ENCODE results near the gene EVL.
A peak's percentile ranks its signal among the peaks of the same experiment; 100 is the strongest.
"Not testable (repeated sequence)": the region's sequence is repeated elsewhere in the genome, so short reads cannot be mapped to it uniquely, and the experiment has no call there.

The EVL gene

DNA sequence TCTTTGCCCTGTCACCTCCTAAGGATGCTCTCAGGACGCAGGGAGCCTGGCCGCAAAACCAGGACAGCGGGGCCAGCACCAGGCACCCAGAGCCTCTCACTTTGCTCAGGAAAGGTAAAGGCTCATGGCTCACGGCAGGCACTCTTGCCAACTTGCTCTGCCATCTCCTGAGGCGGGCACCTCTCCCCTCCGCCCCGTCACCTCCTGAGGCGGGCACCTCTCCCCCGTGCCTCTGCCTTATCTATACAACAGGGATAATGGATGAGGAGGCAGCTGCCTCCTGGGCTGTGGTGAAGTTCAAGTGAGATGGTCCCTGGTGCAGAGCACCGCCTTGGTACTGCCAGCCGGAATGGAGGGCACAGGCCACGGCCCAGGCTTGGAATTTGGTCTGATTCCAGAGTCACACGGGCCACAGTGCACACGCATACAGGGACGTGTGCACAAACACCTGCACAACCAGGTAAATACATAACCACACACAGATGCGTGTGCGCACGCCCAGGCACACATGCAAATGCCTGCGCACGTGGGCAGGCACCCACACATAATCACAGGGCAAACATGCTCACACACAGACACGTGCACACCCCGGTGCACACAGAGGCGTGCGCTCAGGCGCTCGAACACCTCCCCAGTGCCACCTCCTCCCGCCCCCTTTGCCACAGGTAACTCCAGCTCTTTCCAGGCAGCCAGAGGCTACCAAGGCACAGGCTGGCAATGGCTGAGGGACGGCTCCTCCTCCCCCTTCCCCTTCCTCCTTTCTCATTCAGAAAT lies 82.7 kb downstream of the EVL start:
- DNase-seq (ENCODE audit: low spot score), result no peak

DNA sequence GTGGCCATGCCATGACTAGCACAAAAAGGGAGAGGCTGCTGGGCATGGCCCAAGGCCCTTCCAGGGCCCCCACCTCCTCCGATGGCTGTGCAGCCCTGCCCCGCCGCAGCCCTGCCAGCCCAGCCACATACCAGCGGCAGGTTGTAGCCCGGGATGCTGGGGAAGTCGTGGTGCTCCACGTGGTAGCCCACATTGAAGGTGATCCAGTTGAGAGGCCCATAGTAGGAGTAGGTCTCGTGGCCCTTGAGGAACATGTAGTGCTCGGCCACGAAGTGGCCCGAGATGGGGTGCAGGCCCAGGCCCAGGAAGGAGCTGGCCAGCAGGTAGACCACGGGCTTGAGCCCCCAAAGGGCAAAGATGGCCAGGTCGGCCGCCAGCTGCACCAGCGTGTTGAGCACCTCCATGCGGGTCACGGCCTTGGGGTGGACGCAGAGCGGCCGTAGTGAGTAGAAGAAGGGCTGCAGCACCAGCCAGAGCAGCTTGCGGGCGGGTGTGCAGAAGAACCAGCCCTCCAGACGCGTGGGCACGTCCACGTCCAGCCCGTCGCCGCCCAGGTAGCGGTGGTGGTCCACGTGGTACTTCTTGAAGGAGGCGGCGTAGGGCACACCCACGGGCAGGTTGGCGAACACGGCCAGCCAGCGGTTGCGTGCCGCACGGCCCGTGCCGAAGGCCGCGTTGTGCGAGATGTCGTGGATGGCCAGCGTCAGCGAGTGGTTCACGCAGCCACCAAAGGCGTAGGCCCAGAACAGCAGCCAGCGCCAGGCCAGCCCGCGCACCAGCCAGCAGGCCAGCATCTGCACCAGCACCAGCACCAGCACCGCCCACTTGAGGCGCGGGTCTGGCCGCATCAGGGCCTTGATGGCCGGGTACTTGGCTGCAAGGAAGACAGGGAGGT lies 83.9 kb downstream of the EVL start:
- no peak for DNase-seq (ENCODE audit: low spot score)

DNA sequence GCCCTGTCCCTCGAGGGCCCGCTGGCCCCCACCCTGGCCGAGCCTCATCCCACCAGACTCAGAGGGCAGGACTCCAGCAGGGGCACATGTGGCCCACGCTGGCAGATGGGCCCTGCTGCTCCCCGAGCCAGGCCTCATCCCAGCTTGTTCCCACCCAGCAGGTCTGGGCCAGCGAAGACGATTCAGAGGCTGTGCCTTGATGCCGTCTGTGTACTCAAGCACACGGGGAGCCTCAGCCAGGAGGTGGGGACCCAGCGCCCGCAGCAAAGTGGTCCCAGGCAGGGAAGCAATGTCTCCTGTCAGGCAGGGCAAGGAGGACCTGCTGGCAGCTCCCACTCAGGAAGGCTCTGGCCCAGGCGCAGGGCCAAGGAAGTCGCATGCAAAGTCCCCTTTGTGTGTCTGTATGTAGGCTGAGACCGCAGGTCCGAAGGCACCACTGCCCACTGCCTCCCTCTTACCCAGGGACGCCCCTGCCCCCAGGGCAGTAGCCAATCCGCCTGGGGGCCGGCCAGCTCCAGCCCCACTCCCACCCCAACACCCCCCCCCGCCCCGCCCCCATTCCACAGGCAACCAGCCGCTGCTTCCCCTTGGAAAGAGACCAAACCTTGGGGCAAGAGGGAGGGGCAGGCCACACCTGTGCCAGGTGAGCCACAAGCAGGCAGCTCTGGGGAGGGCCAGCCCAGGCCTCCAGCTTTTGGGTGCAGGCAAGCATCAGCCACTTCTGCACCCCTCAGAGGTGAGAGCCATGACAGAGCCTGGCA lies 84.8 kb downstream of the EVL start:
- DNase-seq (ENCODE audit: low spot score), result no peak

DNA sequence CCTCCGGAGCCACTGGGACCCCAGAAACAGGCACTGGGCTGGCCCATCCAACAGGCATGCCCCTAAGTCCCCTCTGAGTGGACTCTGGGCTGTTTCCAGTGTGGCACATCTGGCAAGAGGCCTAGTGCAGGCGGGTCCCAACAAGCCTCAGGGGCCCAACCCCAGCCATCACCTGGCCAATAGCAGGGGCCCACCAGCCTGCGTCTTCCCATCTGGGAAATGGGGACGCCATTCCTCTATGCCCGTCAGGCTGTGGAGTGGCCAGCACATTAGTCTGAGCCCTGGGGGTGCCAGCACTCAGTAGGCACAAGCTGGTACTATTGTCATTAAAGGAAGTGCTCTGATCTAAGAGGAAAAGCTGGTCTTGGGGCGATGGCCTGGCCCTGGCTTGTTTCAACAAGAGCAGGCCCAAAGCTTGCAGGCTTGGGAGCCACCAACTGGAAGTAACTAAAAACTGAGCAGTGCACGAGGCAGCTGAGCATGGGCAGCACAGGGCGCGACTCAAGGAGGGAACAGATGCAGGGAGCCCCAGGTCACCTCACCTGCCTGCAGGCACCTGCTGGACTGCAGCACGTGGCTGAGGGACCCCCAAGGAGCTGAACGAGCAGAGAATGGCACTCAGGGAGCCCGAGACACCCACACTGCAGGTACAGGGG lies 85.8 kb downstream of the EVL start:
- DNase-seq (ENCODE audit: low spot score), result no peak

- DNase-seq (ENCODE audit: low spot score), result no peak
These were observed 86.9 kb downstream of the EVL start for GRCh38 chr14:100152091-100152490.

GRCh38 chr14:100153560-100153959 lies 88.3 kb downstream of the EVL start:
- no peak for DNase-seq (ENCODE audit: low spot score)

DNA sequence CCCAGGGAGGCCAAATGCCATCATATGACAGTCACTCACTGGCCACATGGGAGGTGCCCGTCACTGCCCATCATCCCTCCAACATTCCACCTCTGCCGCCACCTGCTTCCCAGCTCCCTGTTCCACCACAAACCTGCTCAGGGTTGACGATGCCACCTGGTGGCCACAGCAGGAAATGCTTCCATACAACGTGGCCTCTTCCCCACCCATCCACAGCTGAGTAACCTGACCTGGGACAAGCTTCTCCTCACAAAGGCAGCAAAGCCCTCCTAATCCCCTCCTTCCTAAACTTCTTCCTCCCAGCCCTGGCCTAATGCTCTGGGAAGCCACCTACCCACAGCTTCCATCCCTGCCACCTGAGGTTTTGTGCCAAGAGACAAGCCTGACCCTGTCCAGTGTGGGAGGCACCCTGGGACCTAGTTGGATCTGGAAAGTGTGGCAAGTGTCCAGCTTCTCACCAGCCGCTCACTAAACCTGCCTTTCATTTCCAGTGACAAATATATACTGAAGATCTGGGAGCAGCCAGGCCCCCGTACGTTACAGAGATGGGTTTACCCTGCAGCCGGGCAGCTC lies 89.9 kb downstream of the EVL start:
- no peak for DNase-seq (ENCODE audit: low spot score)

DNA sequence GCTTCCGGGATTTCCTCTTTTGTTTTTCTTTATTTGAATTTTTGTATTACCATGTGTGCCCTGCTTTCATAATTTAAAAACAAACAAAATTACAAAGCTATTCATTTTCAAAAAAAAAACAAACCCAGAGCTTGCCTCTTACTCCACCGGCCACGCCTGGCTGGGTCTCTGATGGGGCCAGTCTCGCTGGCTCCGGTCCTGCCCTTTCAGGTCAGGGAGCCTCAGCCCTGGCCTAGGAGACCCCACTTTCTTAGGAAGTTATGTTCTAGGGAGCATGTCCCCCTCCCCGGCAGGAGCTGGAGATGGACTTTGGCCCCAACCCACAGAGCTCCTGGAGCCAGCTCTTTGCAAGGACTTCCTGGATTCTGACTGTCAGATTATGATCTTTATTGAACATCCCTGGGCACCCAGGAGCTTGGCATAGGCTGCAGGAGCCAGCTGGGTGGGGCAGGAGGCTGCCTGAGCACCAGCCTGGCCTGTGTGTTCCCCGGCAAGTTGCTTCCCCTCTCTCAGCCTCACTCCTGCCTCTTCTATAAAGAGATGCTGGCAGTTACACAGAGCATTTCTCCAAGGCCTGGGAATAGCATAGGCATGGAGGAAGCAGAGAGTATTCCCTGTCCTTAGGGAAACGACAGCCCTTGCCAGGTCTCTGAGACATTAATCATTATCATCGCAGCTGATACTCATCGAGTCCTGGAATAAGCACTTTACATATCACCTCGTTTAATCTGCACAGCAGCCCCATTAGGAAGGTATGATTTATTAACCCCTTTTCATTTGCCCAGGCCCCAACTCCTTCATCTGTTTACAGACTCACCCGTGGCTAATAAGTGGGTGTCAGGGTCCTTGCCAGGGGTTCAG lies 90.8 kb downstream of the EVL start:
- no peak for DNase-seq (ENCODE audit: low spot score)

GRCh38 chr14:100156776-100157175 lies 91.6 kb downstream of the EVL start:
- DNase-seq (ENCODE audit: low spot score), result no peak

GRCh38 chr14:100157548-100158232 lies 92.5 kb downstream of the EVL start:
- not testable (repeated sequence) for DNase-seq (ENCODE audit: low spot score)

DNA sequence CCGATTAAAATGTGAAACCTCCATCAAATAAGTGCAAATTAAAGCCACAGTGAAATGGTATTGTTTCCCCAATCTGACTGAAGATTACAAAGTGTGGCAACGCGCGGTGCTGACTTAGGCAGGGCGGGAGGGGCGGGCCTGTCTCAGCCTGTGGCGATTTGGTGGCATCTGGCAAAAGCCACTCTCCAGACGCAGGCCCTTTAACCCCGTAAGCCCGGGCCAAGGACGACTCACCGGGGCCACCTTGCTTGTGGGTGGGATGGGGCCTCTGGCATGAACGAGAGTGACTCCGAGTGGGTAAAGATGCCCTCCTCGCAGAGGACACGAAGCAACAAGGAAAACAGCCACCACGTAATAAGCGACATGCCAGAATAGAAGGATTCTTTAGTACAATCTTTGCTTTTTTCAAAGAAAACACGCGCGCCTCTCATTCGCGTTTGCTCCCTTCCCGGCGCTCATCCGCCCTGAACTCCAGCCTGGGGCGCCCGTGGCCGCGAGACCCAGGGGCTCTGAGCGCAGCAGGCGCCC lies 93.4 kb downstream of the EVL start:
- no peak for DNase-seq (ENCODE audit: low spot score)

DNA sequence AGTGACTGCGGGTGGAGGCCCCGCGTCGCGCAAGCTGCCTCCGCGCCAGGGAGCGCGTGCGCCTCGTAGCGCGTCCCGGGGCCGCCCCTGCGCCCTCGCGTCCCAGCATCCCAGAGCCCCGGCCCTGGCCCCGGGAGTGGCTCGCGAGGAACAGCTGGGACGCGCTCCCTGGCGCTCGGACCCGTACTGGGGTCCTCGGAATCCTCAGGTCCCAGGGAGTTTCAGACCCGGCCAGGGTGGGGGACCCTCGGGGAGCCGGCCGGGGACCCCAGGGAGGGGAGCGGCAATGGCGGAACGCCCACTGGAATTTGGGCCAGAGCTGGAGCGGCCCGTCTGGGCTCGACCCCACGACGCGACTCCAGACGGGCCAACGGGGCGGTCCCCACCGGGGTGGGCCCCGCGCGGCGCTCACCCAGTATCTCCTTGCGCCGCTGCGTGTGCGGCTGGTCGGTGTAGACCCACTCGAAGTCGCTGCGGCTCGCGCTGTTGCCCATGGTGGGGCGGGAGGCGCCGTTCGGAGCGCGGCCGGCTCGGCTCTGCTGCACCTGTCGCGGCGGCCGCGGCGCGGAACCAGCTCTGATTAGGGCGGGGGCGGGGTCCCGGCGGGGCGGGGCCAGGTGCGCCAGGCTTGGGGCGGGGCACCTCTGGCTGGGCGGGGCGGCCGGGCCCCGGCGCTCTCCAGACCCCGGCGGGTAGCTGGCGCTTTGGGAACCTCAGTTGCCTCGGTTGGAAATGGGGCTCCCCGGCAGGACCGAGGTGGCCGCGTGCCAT lies 94.1 kb downstream of the EVL start, which contains the start of gene DEGS2:
Gene DEGS2, minus strand, starts transcription at position 552 of the 771 bp plus-strand sequence. Its CDS starts 58 bp downstream, at position 494.
- DNase-seq (ENCODE audit: low spot score), result peak; percentile 86

DNA sequence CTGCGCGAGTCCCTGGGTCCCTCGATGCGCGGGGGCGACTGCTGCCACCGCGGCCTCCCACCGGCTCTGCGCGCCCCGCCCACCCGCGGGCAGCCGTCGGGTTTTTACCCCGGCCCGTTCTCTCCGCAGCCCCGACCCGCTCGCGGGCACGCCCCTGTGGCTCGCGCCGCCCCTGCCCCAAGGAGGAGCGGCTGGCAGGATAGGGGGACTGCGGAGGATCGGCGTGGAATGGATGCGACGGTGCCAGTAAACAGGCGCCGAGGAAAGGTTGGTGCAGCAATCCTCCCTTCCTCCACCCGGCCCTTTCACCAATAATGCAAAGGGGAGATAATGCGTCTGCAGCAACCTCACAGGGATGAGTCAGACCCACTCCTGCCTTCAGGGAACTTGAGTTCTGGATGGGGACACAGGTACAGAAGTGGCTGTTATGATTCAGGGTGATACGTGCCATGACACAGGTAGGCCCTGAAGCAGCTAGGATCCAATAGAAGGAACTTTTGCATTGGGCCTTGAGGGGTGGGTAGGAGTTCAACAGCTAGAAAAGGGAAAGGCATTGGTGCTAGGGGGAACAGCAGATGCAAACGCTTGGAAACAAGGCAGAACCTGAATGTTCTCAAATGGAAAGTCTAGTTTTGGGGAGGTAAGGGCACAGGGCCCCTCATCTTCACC lies 94.8 kb downstream of the EVL start:
- no peak for DNase-seq (ENCODE audit: low spot score)

DNA sequence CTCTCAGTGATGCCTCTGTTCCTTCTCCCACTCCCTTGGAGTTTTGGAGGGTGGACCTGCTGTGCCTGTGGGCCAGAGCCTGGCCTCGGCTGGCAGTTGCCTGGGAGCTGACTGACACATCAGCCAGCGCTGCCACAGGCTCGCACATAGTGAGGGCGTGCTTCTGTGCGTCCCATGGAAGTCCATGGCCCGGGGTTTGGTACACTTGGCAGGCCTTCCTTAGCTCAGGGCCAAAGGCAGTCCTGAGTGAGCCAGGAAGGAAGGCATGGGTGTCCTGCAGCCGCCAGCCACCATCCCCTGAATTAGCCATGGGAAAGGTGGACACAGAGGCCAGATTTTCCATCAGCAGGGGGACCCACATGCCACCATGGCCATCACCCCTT lies 95.3 kb downstream of the EVL start:
- no peak for DNase-seq (ENCODE audit: low spot score)

- no peak for DNase-seq (ENCODE audit: low spot score)
These were observed 100.2 kb downstream of the EVL start for GRCh38 chr14:100165376-100165775.

- no peak for DNase-seq (ENCODE audit: low spot score)
These were observed 100.7 kb downstream of the EVL start for GRCh38 chr14:100165831-100166440.

- no peak for DNase-seq (ENCODE audit: low spot score)
These were observed 103.3 kb downstream of the EVL start for GRCh38 chr14:100168506-100168905.

DNA sequence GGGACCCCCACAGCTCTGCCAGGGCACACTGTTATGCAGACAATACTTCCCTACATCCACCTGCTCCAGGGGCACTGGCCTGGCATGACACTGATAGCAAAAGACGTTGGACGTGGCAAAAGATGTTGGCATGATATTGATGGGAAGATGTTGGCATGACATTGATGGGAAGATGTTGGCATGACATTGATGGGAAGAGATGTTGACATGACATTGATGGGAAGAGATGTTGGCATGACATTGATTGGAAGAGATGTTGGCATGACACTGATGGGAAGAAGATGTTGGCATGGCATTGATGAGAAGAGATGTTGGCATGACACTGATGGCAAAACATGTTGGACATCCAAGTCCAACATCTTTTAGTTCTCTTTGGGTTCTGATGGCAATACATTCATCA lies 105.7 kb downstream of the EVL start:
- no peak for DNase-seq (ENCODE audit: low spot score)
